Measurements from ENCODE around the gene WDR1.

Gene WDR1

DNA sequence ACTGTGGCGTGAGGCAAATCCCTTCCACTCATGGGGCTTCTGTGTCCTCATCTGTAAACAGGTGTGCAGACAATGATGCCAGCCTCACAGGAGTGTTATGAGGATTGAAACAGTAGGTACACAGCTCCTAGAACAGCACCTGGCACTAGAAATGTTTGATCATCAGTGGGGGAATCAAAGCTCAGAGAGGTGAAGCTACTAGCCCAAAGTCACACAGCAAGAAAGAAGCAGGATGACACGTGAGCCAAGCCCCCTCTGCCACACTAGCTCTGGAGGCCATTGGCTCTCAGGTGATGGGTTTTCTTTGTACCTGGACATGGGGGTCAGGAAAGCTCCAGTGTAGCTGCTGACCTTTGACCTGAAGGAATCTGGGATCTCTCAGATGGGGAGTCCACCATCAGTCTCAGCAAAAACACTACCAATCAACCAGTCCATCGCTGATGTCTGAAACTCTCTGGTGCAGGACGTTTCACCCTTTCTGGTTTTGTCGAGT lies 81.9 kb downstream of the WDR1 start:
- DNase-seq, result no peak

DNA sequence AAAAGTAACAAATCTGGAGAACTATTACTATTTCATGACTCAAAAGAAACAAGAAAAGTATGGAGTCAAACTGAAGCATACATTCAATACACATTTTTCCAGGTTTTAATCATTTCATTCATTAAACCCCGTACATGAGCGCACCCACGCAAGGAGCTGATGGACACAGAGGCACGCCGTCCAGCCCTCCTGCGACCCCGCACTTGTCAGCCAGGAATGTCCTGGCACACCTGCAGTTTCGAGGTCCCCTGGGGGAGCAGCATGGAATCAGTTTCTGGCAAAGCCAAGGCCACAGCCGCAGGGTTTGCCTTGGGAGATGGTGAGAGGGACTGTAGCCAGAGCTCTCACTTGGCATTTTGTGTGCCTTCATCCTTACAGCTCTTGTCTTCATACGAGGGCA lies 82.5 kb downstream of the WDR1 start:
- no peak for DNase-seq

DNA sequence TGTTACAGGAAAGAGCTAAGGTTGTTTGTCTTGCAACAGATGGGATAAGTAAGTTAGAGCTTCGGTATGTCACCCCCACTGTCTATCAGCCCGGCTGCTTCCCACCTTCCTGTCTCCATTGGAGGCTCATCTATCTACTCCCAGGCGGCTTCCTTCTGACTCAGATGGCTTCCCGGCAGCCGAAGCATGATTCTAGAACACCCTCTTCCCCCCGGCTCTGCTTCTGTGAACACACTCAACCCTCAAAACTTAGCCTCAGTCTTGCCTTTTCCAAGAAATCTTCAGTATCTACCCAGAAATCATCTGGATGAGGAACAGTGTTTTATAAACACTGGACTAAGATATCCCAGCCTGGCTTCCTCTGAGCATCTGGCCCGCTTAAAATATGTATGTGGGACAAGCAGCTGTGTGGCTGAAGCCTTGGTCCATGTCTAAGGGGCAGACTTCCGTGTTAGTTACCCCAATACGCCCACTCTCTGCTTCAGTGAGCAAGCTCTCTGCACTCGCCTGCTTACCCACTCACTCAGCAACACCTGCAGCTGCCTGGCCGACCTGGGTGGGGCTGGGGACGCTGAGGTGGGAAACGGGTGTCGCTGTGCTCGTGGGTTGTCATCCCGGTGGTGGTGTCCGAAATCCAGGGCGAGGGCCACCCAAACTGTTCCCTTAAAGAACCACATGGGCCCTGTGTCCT lies 83.3 kb downstream of the WDR1 start:
- peak; percentile 71 for DNase-seq

DNA sequence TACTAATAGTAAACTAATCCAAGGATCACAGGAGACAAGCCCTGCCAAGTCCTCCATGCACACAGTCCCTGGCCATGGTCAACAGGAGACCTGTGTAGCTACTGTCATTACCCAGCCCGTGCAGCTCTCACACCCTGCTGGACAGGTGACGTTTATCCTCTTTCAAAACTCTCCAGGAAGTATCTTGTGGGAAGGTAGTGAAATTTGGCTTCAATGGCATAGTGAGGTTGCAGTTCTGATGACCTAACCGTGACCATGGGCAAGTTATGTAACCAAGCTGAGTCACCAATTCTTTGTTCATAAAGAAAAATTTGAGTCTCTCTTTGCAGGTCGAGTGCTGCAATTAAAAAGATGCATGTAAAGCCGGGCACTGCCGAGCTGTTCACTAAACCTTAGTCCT lies 84.0 kb downstream of the WDR1 start:
- DNase-seq, result peak; percentile 42

DNA sequence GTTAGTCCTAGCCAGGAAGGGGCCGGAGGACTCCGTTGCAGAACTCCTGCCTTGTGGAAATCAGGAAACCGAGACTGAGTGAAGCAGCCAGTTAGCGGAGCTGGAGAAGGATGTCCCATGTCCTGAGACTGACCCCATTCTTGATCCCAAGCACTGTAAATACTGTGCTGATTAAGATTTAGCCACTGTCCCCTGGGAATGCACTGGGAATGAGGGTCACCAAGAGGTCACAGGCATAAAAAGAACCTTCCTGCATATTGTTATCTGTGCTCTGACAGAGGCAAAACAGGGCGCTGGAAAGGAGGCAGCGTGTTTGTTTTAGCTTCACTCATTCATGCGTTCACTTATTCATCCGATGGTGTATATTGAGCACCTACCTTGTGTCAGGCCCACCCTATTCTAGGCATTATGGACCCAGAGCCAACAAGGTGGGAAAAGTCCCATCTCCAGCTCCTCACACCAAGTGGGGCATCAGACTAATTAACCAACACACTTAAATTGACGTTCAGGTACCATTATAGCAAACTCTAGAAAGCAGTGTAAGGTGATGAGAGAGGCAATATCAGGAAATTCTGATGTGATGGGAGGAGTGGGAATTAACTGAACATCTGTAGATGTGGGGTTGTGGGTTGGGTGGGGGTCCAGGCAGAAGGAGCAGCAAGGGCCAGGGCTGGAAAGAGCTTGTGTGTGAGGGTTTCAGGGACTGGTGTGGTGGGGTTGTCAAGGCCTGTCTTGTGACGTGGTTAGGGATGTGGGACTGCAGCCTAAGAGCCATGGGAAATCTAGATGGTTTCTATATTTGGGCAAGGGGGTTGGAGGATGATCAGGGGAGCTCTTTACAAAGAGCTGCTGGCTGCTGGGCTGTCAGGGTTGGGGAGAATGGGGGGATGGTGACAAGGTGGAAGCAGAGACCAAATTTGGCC lies 84.7 kb downstream of the WDR1 start:
- DNase-seq, result no peak

DNA sequence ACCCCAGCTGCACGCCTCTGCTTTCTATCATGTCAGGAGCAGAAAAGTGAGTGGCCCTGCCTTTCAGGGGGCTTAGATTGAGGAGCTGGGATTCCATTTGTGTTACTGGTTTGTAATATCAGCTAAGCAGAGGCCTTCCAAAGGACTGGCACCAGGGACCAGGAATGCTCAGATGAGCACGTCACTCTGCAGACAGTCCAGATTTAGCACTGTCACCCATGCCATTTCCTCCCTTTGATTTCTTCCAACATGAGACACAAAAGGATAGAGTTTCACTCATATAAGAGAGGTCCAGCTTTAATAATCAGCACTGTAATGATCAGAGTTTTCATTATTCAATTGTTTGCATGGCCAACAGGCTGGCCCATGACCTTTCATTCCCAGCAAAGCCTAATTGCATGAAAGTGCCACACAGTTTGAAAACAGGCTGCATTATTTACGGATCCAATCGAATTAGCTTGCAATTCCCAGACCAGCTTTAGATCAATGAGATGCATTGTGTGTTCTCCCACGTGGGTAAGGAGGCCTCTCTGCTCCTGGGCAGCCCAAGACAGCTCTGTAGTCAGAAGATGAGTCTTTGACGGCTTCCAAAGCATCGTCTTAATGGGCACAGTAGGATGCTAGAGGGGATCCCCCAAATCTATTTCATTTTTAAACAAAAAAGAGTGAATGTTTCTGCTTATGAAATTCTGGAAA lies 85.5 kb downstream of the WDR1 start:
- no peak for DNase-seq

DNA sequence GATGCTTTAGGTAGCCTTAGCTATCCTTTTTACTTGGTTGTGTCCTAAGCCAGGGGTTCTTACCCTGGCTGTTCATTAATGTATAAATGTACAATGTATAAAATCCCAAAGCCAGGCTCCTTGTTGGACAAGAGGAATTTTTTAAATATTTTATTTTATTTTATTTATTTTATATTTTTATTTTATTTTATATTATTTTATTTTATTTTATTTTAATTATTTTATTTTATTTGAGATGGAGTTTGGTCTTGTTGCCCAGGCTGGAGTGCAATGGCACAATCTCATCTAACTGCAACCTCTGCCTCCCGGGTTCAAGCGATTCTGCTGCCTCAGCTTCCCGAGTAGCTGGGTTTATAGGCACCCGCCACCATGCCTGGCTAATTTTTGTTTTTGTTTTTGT lies 87.2 kb downstream of the WDR1 start:
- no peak for DNase-seq

DNA sequence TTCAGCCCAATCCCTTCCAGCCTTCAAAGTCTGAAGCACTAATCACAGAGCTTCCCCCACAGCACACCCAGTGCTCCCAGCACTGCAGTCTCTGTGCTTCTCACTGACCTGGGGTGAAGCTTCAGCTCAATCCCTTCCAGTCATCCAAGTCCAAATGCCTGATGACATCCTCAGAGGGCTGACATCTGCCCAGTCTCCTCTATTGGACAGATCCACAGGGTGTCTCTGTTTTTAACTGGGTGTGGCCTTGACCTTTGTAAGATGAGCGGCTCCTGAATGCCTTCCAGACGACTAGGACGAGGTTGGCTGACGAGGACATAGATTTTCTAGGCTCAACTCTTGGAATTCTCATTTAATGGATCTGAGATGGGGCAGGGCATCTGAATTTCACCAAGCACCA lies 87.7 kb downstream of the WDR1 start:
- DNase-seq, result no peak

DNA sequence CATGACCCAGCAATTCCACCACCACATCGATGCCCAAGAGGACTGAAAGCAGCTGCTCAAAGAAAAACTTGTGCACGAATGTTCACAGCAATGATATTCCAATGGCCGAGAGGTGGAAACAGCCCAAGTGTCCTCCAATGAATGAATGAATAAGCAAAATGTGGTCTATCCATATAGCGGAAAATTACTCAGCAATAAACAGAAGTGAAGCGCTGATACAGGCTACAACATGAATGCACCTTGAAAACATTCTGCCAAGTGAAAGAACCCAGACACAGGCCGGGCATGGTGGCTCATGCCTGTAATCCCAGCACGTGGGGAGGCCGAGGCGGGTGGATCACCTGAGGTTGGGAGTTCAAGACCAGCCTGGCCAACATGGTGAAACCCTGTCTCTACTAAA lies 90.1 kb downstream of the WDR1 start:
- DNase-seq, result no peak

DNA sequence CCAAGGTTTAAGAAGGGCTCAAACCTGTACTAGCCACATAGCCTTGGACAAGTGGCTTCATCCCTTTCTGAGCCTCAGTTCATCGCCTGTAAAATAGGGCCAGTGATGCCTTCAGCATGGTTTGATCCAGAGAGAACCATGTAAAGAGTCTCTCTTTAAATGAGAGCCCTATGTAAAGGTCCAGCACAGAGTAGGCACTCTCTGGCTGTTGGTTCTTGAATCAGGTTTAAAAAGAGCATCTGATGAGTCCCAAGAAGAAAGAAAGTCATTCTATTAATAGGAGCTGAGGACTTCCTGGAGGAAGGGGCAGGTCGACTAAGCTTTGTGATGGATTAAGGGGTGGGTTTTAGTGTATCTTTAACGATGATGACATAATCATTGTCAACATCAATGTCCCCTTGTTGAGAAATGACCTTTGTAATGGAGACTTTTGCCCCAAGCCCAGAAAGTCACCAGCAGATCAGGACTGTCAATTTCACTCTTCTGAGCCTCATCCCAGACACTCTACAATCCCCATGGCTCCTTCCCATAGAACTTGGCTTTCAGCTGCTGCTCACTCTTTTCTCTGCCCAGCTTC lies 91.3 kb downstream of the WDR1 start:
- no peak for DNase-seq

Data from kidney glomerular epithelial cell (primary cell).